ES-I3 (cell line): ENCODE measurements around the gene ENTREP3.

Experiments
- H3K36me3 ChIP-seq: 2 replicates; pipeline ENCODE4 v1.6.1; 2013; ENCODE audit warnings: mild to moderate bottlenecking, low read length, control low read depth, moderate library complexity; ENCODE audit not compliant: insufficient read depth
- H3K4me1 ChIP-seq: 2 replicates; pipeline ENCODE4 v1.6.1; 2013; ENCODE audit warnings: mild to moderate bottlenecking, control low read depth, low read length; ENCODE audit not compliant: insufficient read depth
- H3K9ac ChIP-seq: 2 replicates; pipeline ENCODE4 v1.6.1; 2013; ENCODE audit warnings: low read depth, mild to moderate bottlenecking, low read length, moderate library complexity
- H3K9me3 ChIP-seq: 2 replicates; pipeline ENCODE4 v1.6.1; 2013; ENCODE audit warnings: mild to moderate bottlenecking, low read length, moderate library complexity; ENCODE audit not compliant: control insufficient read depth, insufficient read depth

The ENTREP3 gene

GRCh38 chr1:155267373-155267772, 12.1 kb upstream of the ENTREP3 start:
- no peaks in the 10 kb centered on the region for H3K4me1 ChIP-seq
- no peak overlapping the region for H3K9ac ChIP-seq
- H3K9me3 ChIP-seq, result no peaks in the 10 kb centered on the region
- peaks cover 62% of the 10 kb centered on the region for H3K36me3 ChIP-seq

GRCh38 chr1:155266553-155266952, 11.3 kb upstream of the ENTREP3 start:
- H3K9me3 ChIP-seq, result no peaks in the 10 kb centered on the region
- H3K4me1 ChIP-seq, result no peaks in the 10 kb centered on the region; the same call in 1 of the 2 replicates
- H3K36me3 ChIP-seq, result peaks cover 59% of the 10 kb centered on the region
- no peak overlapping the region for H3K9ac ChIP-seq

GRCh38 chr1:155263067-155263466, 7.8 kb upstream of the ENTREP3 start:
- H3K9ac ChIP-seq, result no peak overlapping the region
- H3K36me3 ChIP-seq, result peaks cover 37% of the 10 kb centered on the region
- H3K9me3 ChIP-seq, result no peaks in the 10 kb centered on the region
- H3K4me1 ChIP-seq, result peaks cover 6% of the 10 kb centered on the region; the same call in 1 of the 2 replicates

- peak within 1 kb of the TSS; percentile 66 for H3K9ac ChIP-seq
- peaks cover 6% of the 10 kb centered on the region; the same call in 1 of the 2 replicates for H3K4me1 ChIP-seq
- no peaks in the 10 kb centered on the region for H3K9me3 ChIP-seq
- H3K36me3 ChIP-seq, result peaks cover 29% of the 10 kb centered on the region
Measured at GRCh38 chr1:155261852-155262673, 6.8 kb upstream of the ENTREP3 start, which contains the start of gene SCAMP3. TSS of gene SCAMP3 (minus strand) at chr1:155262360. CDS start at chr1:155262151, 209 bp downstream.

- Histone ChIP-seq H3K4me1 (peaks cover 6% of the 10 kb centered on the region; the same call in 1 of the 2 replicates), H3K36me3 (peaks cover 28% of the 10 kb centered on the region), H3K9me3 (no peaks in the 10 kb centered on the region), H3K9ac (peak overlapping the region; percentile 66)
Measured at GRCh38 chr1:155261493-155261851, 6.2 kb upstream of the ENTREP3 start.

- Histone ChIP-seq H3K9me3 (no peaks in the 10 kb centered on the region), H3K4me1 (peaks cover 6% of the 10 kb centered on the region; the same call in 1 of the 2 replicates), H3K36me3 (peaks cover 18% of the 10 kb centered on the region), H3K9ac (no peak overlapping the region)
Measured at GRCh38 chr1:155260276-155260675, 5.0 kb upstream of the ENTREP3 start.

- Histone ChIP-seq H3K9ac (peak overlapping the region; percentile 62), H3K4me1 (peaks cover 3% of the 10 kb centered on the region; the same call in 1 of the 2 replicates), H3K36me3 (0 out of 2 replicates have a peak, but pooled peaks cover 4% of the 10 kb centered on the region), H3K9me3 (no peaks in the 10 kb centered on the region)
Measured at GRCh38 chr1:155256058-155256852, 972 bp upstream of the ENTREP3 start.

- Histone ChIP-seq H3K4me1 (peaks cover 3% of the 10 kb centered on the region; the same call in 1 of the 2 replicates), H3K9me3 (no peaks in the 10 kb centered on the region)
Measured at GRCh38 chr1:155254714-155255242, 505 bp downstream of the ENTREP3 start.

GRCh38 chr1:155254228-155254713, 1.0 kb downstream of the ENTREP3 start:
- Histone ChIP-seq H3K9me3 (no peaks in the 10 kb centered on the region), H3K36me3 (0 out of 2 replicates have a peak, but pooled peaks cover 4% of the 10 kb centered on the region), H3K9ac (peak overlapping the region; percentile 62; the same call in 1 of the 2 replicates), H3K4me1 (peaks cover 3% of the 10 kb centered on the region; the same call in 1 of the 2 replicates)

More at GRCh38 chr1:155254714-155255242, 505 bp downstream of the ENTREP3 start:
- peak overlapping the region; percentile 62 for H3K9ac ChIP-seq
- H3K36me3 ChIP-seq, result 0 out of 2 replicates have a peak, but pooled peaks cover 4% of the 10 kb centered on the region

- Histone ChIP-seq H3K9ac (peak overlapping the region; percentile 9; the same call in 1 of the 2 replicates), H3K9me3 (no peaks in the 10 kb centered on the region), H3K36me3 (0 out of 2 replicates have a peak, but pooled peaks cover 4% of the 10 kb centered on the region), H3K4me1 (peaks cover 3% of the 10 kb centered on the region; the same call in 1 of the 2 replicates)
Measured at GRCh38 chr1:155253797-155254196, 1.5 kb downstream of the ENTREP3 start.

- H3K9ac ChIP-seq, result no peak overlapping the region
- peaks cover 3% of the 10 kb centered on the region; the same call in 1 of the 2 replicates for H3K4me1 ChIP-seq
- H3K9me3 ChIP-seq, result no peaks in the 10 kb centered on the region
- H3K36me3 ChIP-seq, result peaks cover 4% of the 10 kb centered on the region; the same call in 1 of the 2 replicates
Measured at GRCh38 chr1:155253208-155253607, 2.1 kb downstream of the ENTREP3 start.

GRCh38 chr1:155251566-155251965, 3.7 kb downstream of the ENTREP3 start:
- Histone ChIP-seq H3K4me1 (peaks cover 3% of the 10 kb centered on the region; the same call in 1 of the 2 replicates), H3K36me3 (no peaks in the 10 kb centered on the region; the same call in 1 of the 2 replicates), H3K9me3 (no peaks in the 10 kb centered on the region), H3K9ac (no peak overlapping the region)

- Histone ChIP-seq H3K9me3 (no peaks in the 10 kb centered on the region), H3K9ac (peak overlapping the region; percentile 74; the same call in 1 of the 2 replicates), H3K36me3 (no peaks in the 10 kb centered on the region; the same call in 1 of the 2 replicates), H3K4me1 (peaks cover 3% of the 10 kb centered on the region; the same call in 1 of the 2 replicates)
Measured at GRCh38 chr1:155250633-155251449, 4.4 kb downstream of the ENTREP3 start.
